Activated CD8-positive, alpha-beta memory T cell treated with anti-CD3 and anti-CD28 coated beads, Interleukin-2, amount 10 ng/mL, durations not matched to agents 7 days and 5 days (primary cell): ENCODE data around the gene MPV17. TPM values are rescaled to one million over a fixed set of nuclear protein-coding genes. Genes with fewer than 3 reads are reported as not detected.

Experiments used
- ATAC-seq: fragments of 150-1000 bp; cut with Tn5 transposase; one replicate; pipeline ENCODE4 v1.10.0; 2021; ENCODE audit warnings: moderate library complexity
- CTCF ChIA-PET: fragments of 350-600 bp; sonication (Branson Sonifier 250); formaldehyde crosslinking; loops from one replicate; lab custom pipeline; 2021; ENCODE audit warnings: antibody characterized with exemption; lab: Charles Lee
- DNase-seq: peaks from one replicate; pipeline ENCODE4 v3.0.0-alpha.2; 2020
- H3K27ac Mint-ChIP-seq: one replicate; pipeline ENCODE4 v1.8.0; 2021; ENCODE audit warnings: mild to moderate bottlenecking, mixed read lengths
- H3K27me3 Mint-ChIP-seq: one replicate; pipeline ENCODE4 v1.8.0; 2021; ENCODE audit warnings: mixed read lengths
- H3K36me3 Mint-ChIP-seq: one replicate; pipeline ENCODE4 v1.8.0; 2021; ENCODE audit warnings: mild to moderate bottlenecking, mixed read lengths
- H3K4me1 Mint-ChIP-seq: one replicate; pipeline ENCODE4 v1.8.0; 2021; ENCODE audit warnings: mixed read lengths
- H3K4me3 Mint-ChIP-seq: one replicate; pipeline ENCODE4 v1.8.0; 2021; ENCODE audit warnings: mild to moderate bottlenecking, moderate library complexity, mixed read lengths
- H3K9me3 Mint-ChIP-seq: one replicate; pipeline ENCODE4 v1.8.0; 2022; ENCODE audit warnings: low read depth, mixed read lengths
- total RNA-seq, 2 experiments: library from RNA; stranded (reverse); gene quantifications; one replicate each; pipeline ENCODE4 v1.2.3, GENCODE V29; 2021

The MPV17 gene
- total RNA-seq, 2 experiments from 2014 or later, result 87.4 to 97.6 TPM

- H3K27ac Mint-ChIP-seq, result no peak overlapping the region
- CTCF ChIA-PET, result interaction anchor here (1.8 kb wide), 1 partner anchor 12 kb away, joined by 8 read pairs; no protein-coding TSS in a partner anchor
- no peaks in the 10 kb centered on the region for H3K27me3 Mint-ChIP-seq
- ATAC-seq, result no peak
- no peak for DNase-seq
- H3K4me1 Mint-ChIP-seq, result no peaks in the 10 kb centered on the region
- no peaks in the 10 kb centered on the region for H3K9me3 Mint-ChIP-seq
- H3K4me3 Mint-ChIP-seq, result no peak overlapping the region
- peaks cover 9% of the 10 kb centered on the region for H3K36me3 Mint-ChIP-seq
Observed at GRCh38 chr2:27315122-27315521, 7.8 kb downstream of the MPV17 start.

DNA sequence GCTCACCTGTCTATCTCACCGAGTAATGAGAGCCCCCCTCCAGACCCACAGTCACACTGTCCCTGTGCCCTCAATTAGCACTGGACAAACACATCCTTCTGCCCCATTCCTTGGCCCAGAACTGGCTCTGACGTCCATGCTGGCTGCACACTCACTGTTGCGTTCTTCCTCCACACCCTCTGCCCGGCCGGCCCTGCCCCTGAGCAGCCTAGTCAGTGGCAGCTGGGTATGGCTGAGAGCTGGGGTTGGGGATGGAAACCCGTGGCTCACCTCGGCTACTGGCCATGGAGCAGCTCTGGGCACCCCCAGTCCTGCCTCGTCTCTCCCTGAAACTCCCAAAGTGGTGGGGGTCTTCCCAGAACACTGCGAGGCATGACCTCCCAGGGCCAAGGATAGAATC, 8.2 kb downstream of the MPV17 start:
- CTCF ChIA-PET, result interaction anchor here (1.8 kb wide), 1 partner anchor 12 kb away, joined by 8 read pairs; no protein-coding TSS in a partner anchor
- H3K4me3 Mint-ChIP-seq, result no peak overlapping the region

DNA sequence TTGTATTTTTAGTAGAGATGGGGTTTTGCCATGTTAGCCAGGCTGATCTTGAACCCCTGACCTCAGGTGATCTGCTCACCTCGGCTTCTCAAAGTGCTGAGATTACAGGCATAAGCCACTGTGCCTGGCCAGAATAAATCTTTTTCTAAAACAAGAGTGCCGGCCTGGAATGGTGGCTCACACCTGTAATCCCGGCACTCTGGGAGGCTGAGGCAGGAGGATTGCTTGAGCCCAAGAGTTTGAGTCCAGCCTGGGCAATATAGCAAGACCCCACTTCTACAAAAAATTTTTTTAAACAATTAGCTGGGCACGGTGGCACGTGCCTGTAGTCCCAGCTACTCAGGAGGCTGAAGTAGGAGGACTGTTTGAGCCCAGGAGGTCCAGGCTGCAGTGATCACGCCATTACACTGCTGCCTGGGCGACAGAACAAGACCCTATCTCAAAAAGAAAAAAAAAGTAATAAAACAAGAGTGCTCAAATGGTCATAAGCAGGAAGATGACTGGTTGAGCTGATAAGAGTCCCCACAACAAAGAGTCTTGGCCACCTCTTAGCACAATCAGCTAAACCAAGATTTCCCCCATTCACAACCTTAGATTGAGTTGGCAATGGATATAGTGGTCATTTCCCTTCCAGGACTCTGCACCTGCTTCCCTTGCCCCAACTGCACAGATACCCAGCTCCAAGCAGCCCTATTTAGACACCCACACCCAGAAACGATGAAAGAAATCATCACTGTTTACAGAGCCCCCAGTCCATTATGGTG, 8.8 kb downstream of the MPV17 start:
- H3K36me3 Mint-ChIP-seq, result peaks cover 16% of the 10 kb centered on the region
- no peak overlapping the region for H3K4me3 Mint-ChIP-seq
- H3K27ac Mint-ChIP-seq, result no peak overlapping the region
- no peaks in the 10 kb centered on the region for H3K9me3 Mint-ChIP-seq
- ATAC-seq (no peak), DNase-seq (no peak)
- H3K4me1 Mint-ChIP-seq, result no peaks in the 10 kb centered on the region
- no peaks in the 10 kb centered on the region for H3K27me3 Mint-ChIP-seq
- CTCF ChIA-PET, result interaction anchor here (1.8 kb wide), 1 partner anchor 11 kb away, joined by 8 read pairs; no protein-coding TSS in a partner anchor

More for the DNA sequence above, 8.2 kb downstream of the MPV17 start:
- H3K9me3 Mint-ChIP-seq, result no peaks in the 10 kb centered on the region
- DNase-seq (no peak), ATAC-seq (no peak)
- H3K27ac Mint-ChIP-seq, result no peak overlapping the region
- H3K36me3 Mint-ChIP-seq, result peaks cover 11% of the 10 kb centered on the region
- H3K4me1 Mint-ChIP-seq, result no peaks in the 10 kb centered on the region
- H3K27me3 Mint-ChIP-seq, result no peaks in the 10 kb centered on the region

DNA sequence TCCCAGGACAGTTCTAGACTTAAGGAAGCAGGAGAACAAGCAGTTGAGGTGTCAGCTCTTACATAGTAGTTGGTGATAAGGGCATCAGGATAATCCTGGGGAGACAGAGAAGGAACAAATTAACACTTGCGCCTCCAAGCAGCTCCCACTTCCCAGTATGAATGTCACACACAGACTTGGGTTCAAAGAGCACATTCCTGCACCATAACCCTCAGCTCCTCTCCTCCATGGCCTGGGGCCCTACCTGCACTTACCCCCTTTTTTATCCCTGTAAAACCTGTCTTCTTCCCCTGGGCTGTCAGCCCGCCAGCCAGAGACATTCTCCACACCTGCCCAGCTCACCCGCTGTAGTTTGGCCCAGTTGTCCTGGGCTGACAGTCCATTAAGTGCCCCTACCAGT, 10.7 kb downstream of the MPV17 start:
- no peak overlapping the region for H3K4me3 Mint-ChIP-seq
- H3K27me3 Mint-ChIP-seq, result peaks cover 3% of the 10 kb centered on the region
- CTCF ChIA-PET, result interaction anchor here (0.6 to 2.1 kb wide), 2 partner anchors 9 to 34 kb away, joined by 3 to 9 read pairs; no protein-coding TSS in a partner anchor
- H3K36me3 Mint-ChIP-seq, result peaks cover 20% of the 10 kb centered on the region
- no peaks in the 10 kb centered on the region for H3K9me3 Mint-ChIP-seq
- DNase-seq, result no peak
- no peak overlapping the region for H3K27ac Mint-ChIP-seq
- ATAC-seq, result no peak
- H3K4me1 Mint-ChIP-seq, result no peaks in the 10 kb centered on the region

GRCh38 chr2:27309651-27310050, 13.2 kb downstream of the MPV17 start:
- H3K4me3 Mint-ChIP-seq, result no peak overlapping the region
- H3K4me1 Mint-ChIP-seq, result peaks cover 3% of the 10 kb centered on the region
- CTCF ChIA-PET, result no interaction called here
- DNase-seq (no peak), ATAC-seq (no peak)
- H3K27ac Mint-ChIP-seq, result no peak overlapping the region
- H3K27me3 Mint-ChIP-seq, result peaks cover 22% of the 10 kb centered on the region
- H3K36me3 Mint-ChIP-seq, result peaks cover 20% of the 10 kb centered on the region
- no peaks in the 10 kb centered on the region for H3K9me3 Mint-ChIP-seq

DNA sequence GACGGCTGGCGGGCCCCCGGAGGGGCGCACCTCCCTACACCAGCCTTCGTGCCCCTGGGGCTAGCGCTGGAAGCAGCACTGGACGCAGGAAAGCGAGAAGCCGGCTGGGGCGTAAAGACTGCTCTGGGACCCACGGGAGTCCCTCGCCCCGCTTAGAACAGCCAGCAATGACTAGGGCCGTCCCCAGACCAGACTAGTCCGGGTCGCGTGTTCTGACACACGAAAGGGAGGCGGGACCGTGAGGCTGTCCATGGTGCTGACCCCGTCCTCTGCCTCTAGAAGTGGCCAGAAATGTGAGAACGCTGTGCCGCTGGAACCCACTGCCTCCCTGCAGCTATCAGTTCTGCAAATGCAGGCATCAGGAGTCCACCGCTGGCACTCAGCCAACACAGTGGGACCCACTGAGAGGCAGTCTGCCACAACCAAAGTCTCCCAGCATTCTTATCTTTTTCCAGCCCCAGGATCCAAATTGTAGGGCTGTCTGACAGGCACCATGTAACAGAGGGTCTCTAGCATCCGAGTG, 14.5 kb downstream of the MPV17 start, which contains the start of gene UCN:
Gene UCN, minus strand, starts transcription at position 87 of the 523 bp plus-strand sequence. CDS start 550 bp downstream, outside the sequence.
- Mint-ChIP-seq H3K4me1 (peaks cover 3% of the 10 kb centered on the region), H3K4me3 (no peak within 1 kb of the TSS), H3K36me3 (peaks cover 20% of the 10 kb centered on the region), H3K27me3 (peaks cover 24% of the 10 kb centered on the region), H3K9me3 (no peaks in the 10 kb centered on the region), H3K27ac (no peak within 1 kb of the TSS)
- DNase-seq (no peak), ATAC-seq (no peak)
- CTCF ChIA-PET, result interaction anchor here (1.3 kb wide), 1 partner anchor 28 kb away, joined by 3 read pairs; no protein-coding TSS in a partner anchor

DNA sequence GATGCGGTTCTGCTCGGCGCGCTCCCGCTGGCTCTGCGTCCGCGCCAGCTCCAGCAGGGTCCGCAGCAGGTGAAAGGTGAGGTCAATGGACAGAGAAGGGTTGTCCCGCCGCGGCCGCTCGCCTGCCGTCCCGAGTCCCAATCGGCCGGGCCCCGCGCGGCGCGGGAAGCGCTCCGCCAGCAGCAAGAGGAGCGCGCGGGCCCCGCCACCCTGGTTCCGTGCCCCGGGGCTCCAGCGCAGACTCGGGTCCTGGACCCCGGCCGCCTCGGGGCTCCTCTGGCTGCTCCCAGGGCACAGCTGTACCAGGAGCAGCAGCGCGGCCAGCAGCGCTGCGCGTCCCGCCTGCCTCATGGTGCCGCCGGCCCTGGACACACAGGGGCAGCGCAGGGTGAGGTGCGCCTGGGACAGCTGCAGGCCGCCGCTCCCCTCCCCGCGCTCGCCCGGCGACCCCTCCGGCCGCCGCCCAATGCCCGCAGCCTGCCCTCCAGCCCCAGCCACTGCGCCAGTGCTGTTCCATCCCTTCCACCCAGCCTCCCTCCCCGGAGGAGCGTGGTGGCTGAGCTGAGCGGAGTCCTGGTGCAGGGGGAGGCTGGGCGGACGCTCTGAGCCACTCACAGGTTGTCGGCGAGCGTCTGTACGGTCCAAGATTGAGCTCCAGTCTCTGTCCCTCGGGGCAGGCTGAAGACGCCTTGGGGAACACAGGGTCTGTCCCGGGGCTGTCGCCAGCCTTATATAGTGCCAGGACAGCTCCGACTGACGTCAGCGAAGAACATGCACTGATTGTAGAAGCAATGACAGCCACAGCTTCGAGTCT, 15.1 kb downstream of the MPV17 start:
- no peak overlapping the region for H3K27ac Mint-ChIP-seq
- peaks cover 24% of the 10 kb centered on the region for H3K27me3 Mint-ChIP-seq
- H3K4me1 Mint-ChIP-seq, result peaks cover 6% of the 10 kb centered on the region
- DNase-seq, result no peak
- CTCF ChIA-PET, result interaction anchor here (1.3 kb wide), 1 partner anchor 28 kb away, joined by 3 read pairs; no protein-coding TSS in a partner anchor
- no peak for ATAC-seq
- H3K36me3 Mint-ChIP-seq, result peaks cover 20% of the 10 kb centered on the region
- no peaks in the 10 kb centered on the region for H3K9me3 Mint-ChIP-seq
- no peak overlapping the region for H3K4me3 Mint-ChIP-seq

GRCh38 chr2:27307287-27307544, 15.7 kb downstream of the MPV17 start:
- peaks cover 24% of the 10 kb centered on the region for H3K27me3 Mint-ChIP-seq
- no peak overlapping the region for H3K27ac Mint-ChIP-seq
- no peak for DNase-seq
- H3K4me3 Mint-ChIP-seq, result no peak overlapping the region
- CTCF ChIA-PET, result interaction anchor here (1.3 kb wide), 1 partner anchor 27 kb away, joined by 3 read pairs; no protein-coding TSS in a partner anchor
- H3K36me3 Mint-ChIP-seq, result peaks cover 18% of the 10 kb centered on the region
- ATAC-seq, result no peak
- no peaks in the 10 kb centered on the region for H3K9me3 Mint-ChIP-seq
- H3K4me1 Mint-ChIP-seq, result peaks cover 8% of the 10 kb centered on the region

- H3K4me1 Mint-ChIP-seq, result peaks cover 8% of the 10 kb centered on the region
- H3K4me3 Mint-ChIP-seq, result no peak overlapping the region
- CTCF ChIA-PET, result interaction anchor here (1.3 kb wide), 1 partner anchor 27 kb away, joined by 3 read pairs; no protein-coding TSS in a partner anchor
- H3K36me3 Mint-ChIP-seq, result peaks cover 17% of the 10 kb centered on the region
- H3K9me3 Mint-ChIP-seq, result no peaks in the 10 kb centered on the region
- ATAC-seq (peak; percentile 66), DNase-seq (no peak)
- H3K27me3 Mint-ChIP-seq, result peaks cover 24% of the 10 kb centered on the region
- no peak overlapping the region for H3K27ac Mint-ChIP-seq
Observed at GRCh38 chr2:27306573-27307286, 16.2 kb downstream of the MPV17 start.

DNA sequence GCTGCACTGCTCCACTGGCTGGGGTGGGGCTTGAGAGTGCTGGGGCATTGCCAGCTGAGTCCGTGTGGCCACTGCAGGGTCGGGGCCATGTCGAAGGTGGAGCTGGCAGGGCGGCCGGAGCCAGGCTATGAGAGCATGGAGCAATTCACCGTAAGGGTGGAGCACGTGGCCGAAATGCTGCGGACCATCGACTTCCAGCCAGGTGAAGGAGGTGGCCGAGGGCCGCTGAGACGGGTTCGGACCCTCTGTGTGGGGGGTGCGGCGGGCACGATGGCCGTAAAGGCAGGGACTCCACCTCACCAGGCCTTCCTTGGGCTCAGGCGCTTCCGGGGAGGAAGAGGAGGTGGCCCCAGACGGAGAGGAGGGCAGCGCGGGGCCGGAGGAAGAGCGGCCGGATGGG, 16.8 kb downstream of the MPV17 start:
- peaks cover 12% of the 10 kb centered on the region for H3K36me3 Mint-ChIP-seq
- ATAC-seq (no peak), DNase-seq (no peak)
- H3K4me1 Mint-ChIP-seq, result peaks cover 8% of the 10 kb centered on the region
- CTCF ChIA-PET, result interaction anchor here (0.8 to 1.4 kb wide), 2 partner anchors 16 to 344 kb away, joined by 3 to 5 read pairs; no protein-coding TSS in a partner anchor
- H3K27me3 Mint-ChIP-seq, result peaks cover 24% of the 10 kb centered on the region
- peak overlapping the region; percentile 38 for H3K4me3 Mint-ChIP-seq
- H3K27ac Mint-ChIP-seq, result no peak overlapping the region
- no peaks in the 10 kb centered on the region for H3K9me3 Mint-ChIP-seq

DNA sequence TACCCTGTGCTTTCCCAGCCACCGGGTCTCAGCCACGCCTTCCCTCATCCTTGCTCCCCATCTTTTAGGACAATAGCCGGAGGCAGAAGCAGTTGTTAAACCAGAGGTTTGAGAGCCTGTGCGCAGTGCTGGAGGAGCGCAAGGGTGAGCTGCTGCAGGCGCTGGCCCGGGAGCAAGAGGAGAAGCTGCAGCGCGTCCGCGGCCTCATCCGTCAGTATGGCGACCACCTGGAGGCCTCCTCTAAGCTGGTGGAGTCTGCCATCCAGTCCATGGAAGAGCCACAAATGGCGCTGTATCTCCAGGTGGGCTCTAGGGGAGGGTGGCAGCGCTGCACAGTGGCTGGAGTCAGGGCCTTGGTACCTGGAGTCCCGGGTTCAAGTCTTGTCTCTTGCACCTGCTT, 17.4 kb downstream of the MPV17 start:
- CTCF ChIA-PET, result interaction anchor here (0.8 to 1.5 kb wide), 5 partner anchors 15 to 344 kb away, joined by 3 to 5 read pairs (median 4); no protein-coding TSS in a partner anchor
- no peaks in the 10 kb centered on the region for H3K9me3 Mint-ChIP-seq
- no peak overlapping the region for H3K27ac Mint-ChIP-seq
- peaks cover 24% of the 10 kb centered on the region for H3K27me3 Mint-ChIP-seq
- peaks cover 12% of the 10 kb centered on the region for H3K36me3 Mint-ChIP-seq
- no peak for ATAC-seq
- no peak overlapping the region for H3K4me3 Mint-ChIP-seq
- no peak for DNase-seq
- peaks cover 8% of the 10 kb centered on the region for H3K4me1 Mint-ChIP-seq

DNA sequence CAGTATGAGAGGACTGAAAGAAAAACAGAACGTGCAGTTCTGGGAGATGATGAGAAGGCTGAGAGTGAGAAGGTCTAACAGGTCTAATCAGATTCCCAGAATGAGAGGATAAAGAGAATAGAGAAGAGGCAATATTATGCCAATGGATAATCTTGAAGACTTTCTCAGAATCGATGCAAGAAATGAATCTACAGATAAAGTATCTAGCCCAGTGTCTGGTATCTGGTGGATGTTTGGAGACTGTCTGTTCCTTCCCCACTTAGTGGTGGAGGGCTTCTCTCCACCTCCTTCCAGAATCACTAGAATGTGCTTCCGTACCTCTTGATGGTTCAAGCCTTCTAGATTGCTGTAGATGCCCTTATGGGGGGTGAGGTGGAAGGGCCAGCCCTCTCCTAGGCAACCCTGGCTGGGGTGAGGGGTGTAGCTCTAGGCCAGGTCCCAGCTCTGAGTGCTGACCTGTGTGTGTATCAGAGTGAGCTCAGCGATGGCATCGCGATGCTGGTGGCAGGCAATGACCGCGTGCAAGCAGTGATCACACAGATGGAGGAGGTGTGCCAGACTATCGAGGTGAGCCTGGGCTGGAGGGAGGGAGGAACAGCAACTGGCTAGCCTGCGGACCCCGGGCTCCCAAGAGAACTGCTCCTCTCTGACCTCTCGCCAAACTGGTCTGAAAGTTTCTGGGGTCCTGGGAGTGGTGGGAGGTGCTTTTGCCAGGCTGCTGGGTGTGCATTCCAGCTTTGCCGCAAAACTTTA, 18.2 kb downstream of the MPV17 start:
- peaks cover 24% of the 10 kb centered on the region for H3K27me3 Mint-ChIP-seq
- no peak for ATAC-seq
- no peak overlapping the region for H3K27ac Mint-ChIP-seq

More for the DNA sequence above, 18.2 kb downstream of the MPV17 start:
- Mint-ChIP-seq H3K9me3 (no peaks in the 10 kb centered on the region), H3K36me3 (peaks cover 8% of the 10 kb centered on the region), H3K4me3 (no peak overlapping the region), H3K4me1 (peaks cover 8% of the 10 kb centered on the region)
- CTCF ChIA-PET, result interaction anchor here (0.6 to 2.2 kb wide), 7 partner anchors 8 to 217 kb away, joined by 3 to 9 read pairs (median 4); no protein-coding TSS in a partner anchor
- no peak for DNase-seq
